ENCODE measurements around the gene ATP11B. TPM values are rescaled to one million over a fixed set of nuclear protein-coding genes. Genes with fewer than 3 reads are reported as not detected.
A peak's percentile ranks its signal among the peaks of the same experiment; 100 is the strongest.

ATP11B gene
- total RNA-seq, 2 experiments from 2014 or later, result 64.6 to 86.7 TPM

GRCh38 chr3:182964179-182964578 lies 170.9 kb downstream of the ATP11B start:
- Mint-ChIP-seq H3K27ac (no peak overlapping the region), H3K27me3 (no peaks in the 10 kb centered on the region), H3K36me3 (ENCODE audit: low read depth) (peaks cover 12% of the 10 kb centered on the region), H3K9me3 (ENCODE audit: low read depth) (no peaks in the 10 kb centered on the region), H3K4me1 (peaks cover 39% of the 10 kb centered on the region), H3K4me3 (no peak overlapping the region)
- intact Hi-C loops (cut with DNase I, micrococcal nuclease), result no loop called here
- ChIA-PET POLR2A (no interaction called here), CTCF (no interaction called here)
- ATAC-seq, result no peak
- DNase-seq, result no peak

- Mint-ChIP-seq H3K9me3 (ENCODE audit: low read depth) (no peaks in the 10 kb centered on the region), H3K27ac (peak overlapping the region; percentile 70), H3K4me3 (peak overlapping the region; percentile 21), H3K4me1 (peaks cover 50% of the 10 kb centered on the region), H3K36me3 (ENCODE audit: low read depth) (peaks cover 7% of the 10 kb centered on the region), H3K27me3 (no peaks in the 10 kb centered on the region)
- intact Hi-C loops (cut with DNase I, micrococcal nuclease), result loop anchor here (5.0 kb wide), 2 partner anchors 54 to 169 kb away; no protein-coding TSS in a partner anchor
- ChIA-PET CTCF (no interaction called here), POLR2A (no interaction called here)
- no peak for ATAC-seq
- DNase-seq, result no peak
These were observed 172.6 kb downstream of the ATP11B start for GRCh38 chr3:182965861-182966366.

GRCh38 chr3:182967218-182968204 lies 174.2 kb downstream of the ATP11B start:
- POLR2A ChIA-PET, result no interaction called here

GRCh38 chr3:182969277-182969676 lies 176.0 kb downstream of the ATP11B start:
- ChIA-PET CTCF (no interaction called here), POLR2A (no interaction called here)
- Mint-ChIP-seq H3K4me3 (no peak overlapping the region), H3K9me3 (ENCODE audit: low read depth) (no peaks in the 10 kb centered on the region), H3K27ac (no peak overlapping the region), H3K4me1 (peaks cover 65% of the 10 kb centered on the region), H3K27me3 (no peaks in the 10 kb centered on the region), H3K36me3 (ENCODE audit: low read depth) (no peaks in the 10 kb centered on the region)
- intact Hi-C loops (cut with DNase I, micrococcal nuclease), result loop anchor here (5.0 kb wide), 2 partner anchors 57 to 172 kb away; no protein-coding TSS in a partner anchor
- ATAC-seq, result no peak
- no peak for DNase-seq

More at GRCh38 chr3:182967218-182968204, 174.2 kb downstream of the ATP11B start:
- CTCF ChIA-PET, result no interaction called here
- H3K27me3 Mint-ChIP-seq, result no peaks in the 10 kb centered on the region
- peak; percentile 69 for ATAC-seq
- H3K9me3 Mint-ChIP-seq (ENCODE audit: low read depth), result no peaks in the 10 kb centered on the region
- H3K27ac Mint-ChIP-seq, result peak overlapping the region; percentile 92
- DNase-seq, result no peak
- peaks cover under 1% of the 10 kb centered on the region for H3K36me3 Mint-ChIP-seq (ENCODE audit: low read depth)
- H3K4me3 Mint-ChIP-seq, result peak overlapping the region; percentile 32
- peaks cover 62% of the 10 kb centered on the region for H3K4me1 Mint-ChIP-seq
- intact Hi-C loops (cut with DNase I, micrococcal nuclease), result loop anchor here (5.0 kb wide), 2 partner anchors 55 to 170 kb away; no protein-coding TSS in a partner anchor

GRCh38 chr3:182969853-182970252 lies 176.5 kb downstream of the ATP11B start:
- no peaks in the 10 kb centered on the region for H3K27me3 Mint-ChIP-seq

GRCh38 chr3:182970811-182971418 lies 177.6 kb downstream of the ATP11B start:
- Mint-ChIP-seq H3K9me3 (ENCODE audit: low read depth) (no peaks in the 10 kb centered on the region), H3K4me1 (peaks cover 62% of the 10 kb centered on the region), H3K27ac (no peak overlapping the region), H3K36me3 (ENCODE audit: low read depth) (no peaks in the 10 kb centered on the region), H3K27me3 (no peaks in the 10 kb centered on the region), H3K4me3 (no peak overlapping the region)
- ATAC-seq (no peak), DNase-seq (no peak)
- POLR2A ChIA-PET, result no interaction called here
- intact Hi-C loops (cut with DNase I, micrococcal nuclease), result no loop called here
- CTCF ChIA-PET, result no interaction called here

More at GRCh38 chr3:182969853-182970252, 176.5 kb downstream of the ATP11B start:
- DNase-seq (no peak), ATAC-seq (no peak)
- ChIA-PET POLR2A (no interaction called here), CTCF (no interaction called here)
- Mint-ChIP-seq H3K4me1 (peaks cover 66% of the 10 kb centered on the region), H3K9me3 (ENCODE audit: low read depth) (no peaks in the 10 kb centered on the region), H3K36me3 (ENCODE audit: low read depth) (no peaks in the 10 kb centered on the region), H3K4me3 (no peak overlapping the region), H3K27ac (no peak overlapping the region)
- intact Hi-C loops (cut with DNase I, micrococcal nuclease), result loop anchor here (5.0 kb wide), 2 partner anchors 58 to 173 kb away; no protein-coding TSS in a partner anchor

Other genes starting within 250 kb of the ATP11B start
- 10 to 100 TPM; 40.0 to 52.9 TPM for gene DCUN1D1, start 187.0 kb downstream of the ATP11B start, total RNA-seq